ENCODE results near the gene BEND4.

DNA sequence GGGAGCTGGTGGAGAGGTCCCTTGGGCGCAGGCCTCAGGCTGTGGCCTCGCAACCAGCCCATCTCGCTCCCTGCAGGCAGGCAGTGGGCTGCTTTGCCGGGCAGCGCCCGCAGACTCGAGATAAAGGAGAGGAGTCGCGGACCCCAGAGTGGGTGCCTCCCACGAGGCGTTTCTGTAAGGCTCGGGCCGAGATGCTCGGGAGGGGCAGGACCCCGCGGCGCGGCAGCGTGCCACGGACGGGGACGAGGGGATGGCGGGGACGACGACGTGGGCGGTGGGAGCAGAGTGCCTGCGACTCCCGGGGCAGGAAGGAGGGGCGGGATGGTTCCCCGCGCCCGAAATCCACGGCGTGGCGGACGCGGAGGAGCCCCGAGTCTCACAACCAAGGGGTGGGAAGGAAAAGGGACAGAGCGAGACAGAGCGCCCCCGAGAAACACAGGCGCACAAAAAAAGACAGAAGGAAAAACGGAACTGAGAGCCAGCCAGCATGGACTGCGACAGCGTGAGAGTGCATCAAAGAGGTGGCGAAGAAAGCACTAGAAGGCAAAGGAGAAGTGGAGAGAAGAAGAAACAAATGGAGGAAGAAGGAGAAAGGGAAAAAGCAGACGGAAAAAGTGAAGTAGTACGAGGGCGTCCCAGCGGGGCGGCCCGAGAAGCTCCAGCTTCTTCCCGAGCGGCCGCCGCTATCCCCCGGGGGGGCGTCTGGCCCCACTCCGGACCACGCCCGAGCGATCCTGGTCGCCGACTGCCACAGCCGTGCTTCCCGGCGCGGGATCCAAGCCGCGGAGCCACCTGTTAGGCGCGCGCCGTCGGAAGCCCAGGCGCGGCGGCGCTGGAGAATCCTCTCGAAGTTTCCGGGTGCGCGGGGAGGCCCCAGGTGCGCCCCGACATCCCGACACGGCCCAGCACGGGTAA, 1.5 kb downstream of the BEND4 start:
- TF ChIP-seq, protein P1, sequence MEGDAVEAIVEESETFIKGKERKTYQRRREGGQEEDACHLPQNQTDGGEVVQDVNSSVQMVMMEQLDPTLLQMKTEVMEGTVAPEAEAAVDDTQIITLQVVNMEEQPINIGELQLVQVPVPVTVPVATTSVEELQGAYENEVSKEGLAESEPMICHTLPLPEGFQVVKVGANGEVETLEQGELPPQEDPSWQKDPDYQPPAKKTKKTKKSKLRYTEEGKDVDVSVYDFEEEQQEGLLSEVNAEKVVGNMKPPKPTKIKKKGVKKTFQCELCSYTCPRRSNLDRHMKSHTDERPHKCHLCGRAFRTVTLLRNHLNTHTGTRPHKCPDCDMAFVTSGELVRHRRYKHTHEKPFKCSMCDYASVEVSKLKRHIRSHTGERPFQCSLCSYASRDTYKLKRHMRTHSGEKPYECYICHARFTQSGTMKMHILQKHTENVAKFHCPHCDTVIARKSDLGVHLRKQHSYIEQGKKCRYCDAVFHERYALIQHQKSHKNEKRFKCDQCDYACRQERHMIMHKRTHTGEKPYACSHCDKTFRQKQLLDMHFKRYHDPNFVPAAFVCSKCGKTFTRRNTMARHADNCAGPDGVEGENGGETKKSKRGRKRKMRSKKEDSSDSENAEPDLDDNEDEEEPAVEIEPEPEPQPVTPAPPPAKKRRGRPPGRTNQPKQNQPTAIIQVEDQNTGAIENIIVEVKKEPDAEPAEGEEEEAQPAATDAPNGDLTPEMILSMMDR (IDR thresholded peaks at IDR 0.05) = no peak
- no peak for TF ChIP-seq POLR2AphosphoS5 (IDR thresholded peaks at IDR 0.05)

Measured in transverse colon (tissue), 4 donors.